WTC11 (cell line): Measurements from ENCODE around the gene COL20A1. TPM values are rescaled to one million over a fixed set of nuclear protein-coding genes. Genes with fewer than 3 reads are reported as not detected.

ENCODE experiments used
- ATAC-seq: fragments of 200-7000 bp; cut with Tn5 transposase; 2 replicates; pipeline ENCODE4 v1.10.0; 2021; ENCODE audit warnings: mild to moderate bottlenecking, moderate library complexity
- CTCF ChIA-PET: fragments of 300-600 bp; sonication (Branson Sonifier 250); formaldehyde crosslinking; loops from one replicate; lab custom pipeline; 2021; ENCODE audit warnings: antibody characterized with exemption; lab: Charles Lee
- POLR2A ChIA-PET: fragments of 350-600 bp; sonication (Branson Sonifier 250); formaldehyde crosslinking; loops from one replicate; lab custom pipeline; 2021; ENCODE audit warnings: antibody characterized with exemption; lab: Charles Lee
- DNase-seq: peaks from one replicate; pipeline ENCODE4 v3.0.0; 2021; ENCODE audit warnings: low spot score
- H3K27ac Mint-ChIP-seq: 2 replicates; pipeline ENCODE4 v1.8.0; 2021; ENCODE audit warnings: mixed read lengths
- H3K27me3 Mint-ChIP-seq: 2 replicates; pipeline ENCODE4 v1.8.0; 2021; ENCODE audit warnings: low read depth, mild to moderate bottlenecking, moderate library complexity, mixed read lengths
- H3K36me3 Mint-ChIP-seq: 2 replicates; pipeline ENCODE4 v1.8.0; 2021; ENCODE audit warnings: mixed read lengths
- H3K4me1 Mint-ChIP-seq: 2 replicates; pipeline ENCODE4 v1.8.0; 2022; ENCODE audit warnings: mixed read lengths
- H3K4me3 Mint-ChIP-seq: 2 replicates; pipeline ENCODE4 v1.8.0; 2021; ENCODE audit warnings: mild to moderate bottlenecking, moderate library complexity, mixed read lengths
- H3K9me3 Mint-ChIP-seq: 2 replicates; pipeline ENCODE4 v1.8.0; 2021; ENCODE audit warnings: mixed read lengths
- ATF1 ChIP-seq: sonication (generic); formaldehyde crosslinking; IDR thresholded peaks from 2 replicates; pipeline ENCODE4 v1.8.1; 2023; ENCODE audit warnings: mild to moderate bottlenecking, moderate library complexity, missing genetic modification reagents
- ATF2 ChIP-seq: sonication (generic); formaldehyde crosslinking; IDR thresholded peaks from 2 replicates; pipeline ENCODE4 v1.8.1; 2022; ENCODE audit warnings: low read depth, missing genetic modification reagents, borderline replicate concordance
- CTCF ChIP-seq: fragments of 200-600 bp; IDR thresholded peaks from 2 replicates; pipeline ENCODE4 v1.8.0; 2022; ENCODE audit warnings: antibody characterized with exemption
- E2F1 ChIP-seq: sonication (generic); formaldehyde crosslinking; IDR thresholded peaks from 2 replicates; pipeline ENCODE4 v1.8.0; 2022; ENCODE audit warnings: mild to moderate bottlenecking, missing genetic modification reagents
- ELF4 ChIP-seq: sonication (generic); formaldehyde crosslinking; IDR thresholded peaks from 2 replicates; pipeline ENCODE4 v1.8.1; 2022; ENCODE audit warnings: low read depth, mild to moderate bottlenecking, moderate library complexity, missing genetic modification reagents
- EMX1 ChIP-seq: fragments of 250-450 bp; sonication (Bioruptor Pico); IDR thresholded peaks from 2 replicates; pipeline ENCODE4 v1.8.0; 2021; ENCODE audit warnings: mild to moderate bottlenecking
- HMGA2 ChIP-seq: fragments of 250-450 bp; sonication (Bioruptor Pico); IDR thresholded peaks from 2 replicates; pipeline ENCODE4 v1.4.0; 2021; ENCODE audit warnings: mild to moderate bottlenecking, moderate library complexity
- HMGXB4 ChIP-seq: sonication (generic); formaldehyde crosslinking; IDR thresholded peaks from 2 replicates; pipeline ENCODE4 v1.8.1; 2023; ENCODE audit warnings: mild to moderate bottlenecking, moderate library complexity, missing genetic modification reagents
- MYBL2 ChIP-seq: sonication (generic); formaldehyde crosslinking; IDR thresholded peaks from 2 replicates; pipeline ENCODE4 v1.8.1; 2023; ENCODE audit warnings: mild to moderate bottlenecking, moderate library complexity, missing genetic modification reagents
- NFE2L1 ChIP-seq: sonication (generic); formaldehyde crosslinking; IDR thresholded peaks from 2 replicates; pipeline ENCODE4 v1.8.1; 2023; ENCODE audit warnings: missing genetic modification reagents
- PRRX2 ChIP-seq: fragments of 250-450 bp; sonication (Bioruptor Pico); IDR thresholded peaks from 2 replicates; pipeline ENCODE4 v1.8.0; 2021; ENCODE audit warnings: mild to moderate bottlenecking
- RELA ChIP-seq: sonication (generic); formaldehyde crosslinking; IDR thresholded peaks from 2 replicates; pipeline ENCODE4 v1.8.1; 2022; ENCODE audit warnings: missing genetic modification reagents, mild to moderate bottlenecking, borderline replicate concordance
- SMAD4 ChIP-seq: sonication (generic); formaldehyde crosslinking; IDR thresholded peaks from 2 replicates; pipeline ENCODE4 v1.8.0; 2022; ENCODE audit warnings: mild to moderate bottlenecking, missing genetic modification reagents
- TEAD4 ChIP-seq: sonication (generic); formaldehyde crosslinking; IDR thresholded peaks from 2 replicates; pipeline ENCODE4 v1.8.0; 2022; ENCODE audit warnings: mild to moderate bottlenecking, missing genetic modification reagents
- ZNF219 ChIP-seq: sonication (generic); formaldehyde crosslinking; IDR thresholded peaks from 2 replicates; pipeline ENCODE4 v1.8.0; 2023; ENCODE audit warnings: missing genetic modification reagents, mild to moderate bottlenecking, borderline replicate concordance
- ZNF281 ChIP-seq: sonication (generic); formaldehyde crosslinking; IDR thresholded peaks from 2 replicates; pipeline ENCODE4 v1.8.0; 2023; ENCODE audit warnings: mild to moderate bottlenecking, missing genetic modification reagents
- ZSCAN18 ChIP-seq: fragments of 250-450 bp; sonication (Bioruptor Pico); IDR thresholded peaks from 2 replicates; pipeline ENCODE4 v2.1.2; 2022; ENCODE audit warnings: mild to moderate bottlenecking, moderate library complexity
- total RNA-seq: library from RNA; stranded (reverse); gene quantifications from 3 replicates; pipeline ENCODE4 v1.2.3, GENCODE V29; 2021
- TF ChIP-seq, protein P1 (sequence below): sonication (generic); formaldehyde crosslinking; IDR thresholded peaks from 2 replicates; pipeline ENCODE4 v1.8.0; 2022; ENCODE audit warnings: mild to moderate bottlenecking, missing genetic modification reagents
- TF ChIP-seq, protein P2 (sequence below): sonication (generic); formaldehyde crosslinking; IDR thresholded peaks from 2 replicates; pipeline ENCODE4 v1.8.1; 2023; ENCODE audit warnings: mild to moderate bottlenecking, missing genetic modification reagents, moderate library complexity
- TF ChIP-seq, protein P3 (sequence below): sonication (generic); formaldehyde crosslinking; IDR thresholded peaks from 2 replicates; pipeline ENCODE4 v1.8.1; 2023; ENCODE audit warnings: mild to moderate bottlenecking, missing genetic modification reagents, borderline replicate concordance

Gene COL20A1
- total RNA-seq, 1 experiment from 2014 or later = 1.3 TPM

GRCh38 chr20:63290677-63291472 is 2.1 kb upstream of the COL20A1 start:
- peak; percentile 86 for DNase-seq
- H3K27ac Mint-ChIP-seq = no peak overlapping the region
- ChIA-PET POLR2A (interaction anchor here (0.7 to 1.0 kb wide), 3 partner anchors 19 to 311 kb away, joined by 3 read pairs; no protein-coding TSS in a partner anchor), CTCF (interaction anchor here (0.5 to 8.1 kb wide), 20 partner anchors 10 to 205 kb away, joined by 3 to 79 read pairs (median 4); partner anchors contain the start of genes ARFGAP1 and NKAIN4)
- H3K4me3 Mint-ChIP-seq = no peak overlapping the region
- no peaks in the 10 kb centered on the region for H3K9me3 Mint-ChIP-seq
- H3K36me3 Mint-ChIP-seq = peaks cover 8% of the 10 kb centered on the region
- peaks cover 5% of the 10 kb centered on the region for H3K27me3 Mint-ChIP-seq
- ATAC-seq = peak; percentile 80
- peaks cover 15% of the 10 kb centered on the region for H3K4me1 Mint-ChIP-seq
- TF ChIP-seq TEAD4 (CRISPR knock-in tag) (no peak), MYBL2 (CRISPR knock-in tag) (no peak), NFE2L1 (CRISPR knock-in tag) (no peak), E2F1 (CRISPR knock-in tag) (no peak), ELF4 (no peak), PRRX2 (no peak), ZNF281 (CRISPR knock-in tag) (no peak), EMX1 (no peak), ATF1 (CRISPR knock-in tag) (no peak), SMAD4 (CRISPR knock-in tag) (no peak), ZSCAN18 (no peak), HMGA2 (CRISPR knock-in tag) (no peak), ATF2 (no peak), CTCF (peak; percentile 94), ZNF219 (CRISPR knock-in tag) (no peak), RELA (CRISPR knock-in tag) (no peak), HMGXB4 (CRISPR knock-in tag) (peak; percentile 47; the same call in 1 of the 2 replicates)
- TF ChIP-seq, protein P1, sequence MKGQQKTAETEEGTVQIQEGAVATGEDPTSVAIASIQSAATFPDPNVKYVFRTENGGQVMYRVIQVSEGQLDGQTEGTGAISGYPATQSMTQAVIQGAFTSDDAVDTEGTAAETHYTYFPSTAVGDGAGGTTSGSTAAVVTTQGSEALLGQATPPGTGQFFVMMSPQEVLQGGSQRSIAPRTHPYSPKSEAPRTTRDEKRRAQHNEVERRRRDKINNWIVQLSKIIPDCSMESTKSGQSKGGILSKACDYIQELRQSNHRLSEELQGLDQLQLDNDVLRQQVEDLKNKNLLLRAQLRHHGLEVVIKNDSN (CRISPR knock-in tag) = peak; percentile 63
- TF ChIP-seq, protein P2, sequence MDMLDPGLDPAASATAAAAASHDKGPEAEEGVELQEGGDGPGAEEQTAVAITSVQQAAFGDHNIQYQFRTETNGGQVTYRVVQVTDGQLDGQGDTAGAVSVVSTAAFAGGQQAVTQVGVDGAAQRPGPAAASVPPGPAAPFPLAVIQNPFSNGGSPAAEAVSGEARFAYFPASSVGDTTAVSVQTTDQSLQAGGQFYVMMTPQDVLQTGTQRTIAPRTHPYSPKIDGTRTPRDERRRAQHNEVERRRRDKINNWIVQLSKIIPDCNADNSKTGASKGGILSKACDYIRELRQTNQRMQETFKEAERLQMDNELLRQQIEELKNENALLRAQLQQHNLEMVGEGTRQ = peak; percentile 63
- TF ChIP-seq, protein P3, sequence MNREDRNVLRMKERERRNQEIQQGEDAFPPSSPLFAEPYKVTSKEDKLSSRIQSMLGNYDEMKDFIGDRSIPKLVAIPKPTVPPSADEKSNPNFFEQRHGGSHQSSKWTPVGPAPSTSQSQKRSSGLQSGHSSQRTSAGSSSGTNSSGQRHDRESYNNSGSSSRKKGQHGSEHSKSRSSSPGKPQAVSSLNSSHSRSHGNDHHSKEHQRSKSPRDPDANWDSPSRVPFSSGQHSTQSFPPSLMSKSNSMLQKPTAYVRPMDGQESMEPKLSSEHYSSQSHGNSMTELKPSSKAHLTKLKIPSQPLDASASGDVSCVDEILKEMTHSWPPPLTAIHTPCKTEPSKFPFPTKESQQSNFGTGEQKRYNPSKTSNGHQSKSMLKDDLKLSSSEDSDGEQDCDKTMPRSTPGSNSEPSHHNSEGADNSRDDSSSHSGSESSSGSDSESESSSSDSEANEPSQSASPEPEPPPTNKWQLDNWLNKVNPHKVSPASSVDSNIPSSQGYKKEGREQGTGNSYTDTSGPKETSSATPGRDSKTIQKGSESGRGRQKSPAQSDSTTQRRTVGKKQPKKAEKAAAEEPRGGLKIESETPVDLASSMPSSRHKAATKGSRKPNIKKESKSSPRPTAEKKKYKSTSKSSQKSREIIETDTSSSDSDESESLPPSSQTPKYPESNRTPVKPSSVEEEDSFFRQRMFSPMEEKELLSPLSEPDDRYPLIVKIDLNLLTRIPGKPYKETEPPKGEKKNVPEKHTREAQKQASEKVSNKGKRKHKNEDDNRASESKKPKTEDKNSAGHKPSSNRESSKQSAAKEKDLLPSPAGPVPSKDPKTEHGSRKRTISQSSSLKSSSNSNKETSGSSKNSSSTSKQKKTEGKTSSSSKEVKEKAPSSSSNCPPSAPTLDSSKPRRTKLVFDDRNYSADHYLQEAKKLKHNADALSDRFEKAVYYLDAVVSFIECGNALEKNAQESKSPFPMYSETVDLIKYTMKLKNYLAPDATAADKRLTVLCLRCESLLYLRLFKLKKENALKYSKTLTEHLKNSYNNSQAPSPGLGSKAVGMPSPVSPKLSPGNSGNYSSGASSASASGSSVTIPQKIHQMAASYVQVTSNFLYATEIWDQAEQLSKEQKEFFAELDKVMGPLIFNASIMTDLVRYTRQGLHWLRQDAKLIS (CRISPR knock-in tag) = peak; percentile 58; the same call in 1 of the 2 replicates
